ENCODE measurements around the gene HYCC2.

The HYCC2 gene

DNA sequence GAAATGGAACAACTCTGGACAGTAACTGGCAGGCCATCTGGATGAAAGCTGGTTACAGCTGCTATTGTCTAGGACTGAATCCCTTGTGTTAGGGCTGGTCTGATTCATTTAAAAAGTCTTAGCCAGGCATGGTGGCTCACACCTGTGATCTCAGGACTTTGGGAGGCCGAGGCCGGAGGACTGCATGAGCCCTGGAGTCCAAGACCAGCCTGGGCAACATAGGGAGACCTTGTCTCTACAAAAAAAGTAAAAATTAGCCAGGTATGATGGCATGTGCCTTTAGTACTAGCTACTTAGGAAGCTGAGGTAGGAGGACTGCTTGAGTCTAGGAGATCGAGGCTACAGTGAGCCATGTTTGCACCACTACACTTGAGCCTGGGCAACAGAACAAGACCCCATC, 29.0 kb upstream of the HYCC2 start:
- no peak overlapping the region for H3K27ac ChIP-seq
- TF ChIP-seq, protein P1, sequence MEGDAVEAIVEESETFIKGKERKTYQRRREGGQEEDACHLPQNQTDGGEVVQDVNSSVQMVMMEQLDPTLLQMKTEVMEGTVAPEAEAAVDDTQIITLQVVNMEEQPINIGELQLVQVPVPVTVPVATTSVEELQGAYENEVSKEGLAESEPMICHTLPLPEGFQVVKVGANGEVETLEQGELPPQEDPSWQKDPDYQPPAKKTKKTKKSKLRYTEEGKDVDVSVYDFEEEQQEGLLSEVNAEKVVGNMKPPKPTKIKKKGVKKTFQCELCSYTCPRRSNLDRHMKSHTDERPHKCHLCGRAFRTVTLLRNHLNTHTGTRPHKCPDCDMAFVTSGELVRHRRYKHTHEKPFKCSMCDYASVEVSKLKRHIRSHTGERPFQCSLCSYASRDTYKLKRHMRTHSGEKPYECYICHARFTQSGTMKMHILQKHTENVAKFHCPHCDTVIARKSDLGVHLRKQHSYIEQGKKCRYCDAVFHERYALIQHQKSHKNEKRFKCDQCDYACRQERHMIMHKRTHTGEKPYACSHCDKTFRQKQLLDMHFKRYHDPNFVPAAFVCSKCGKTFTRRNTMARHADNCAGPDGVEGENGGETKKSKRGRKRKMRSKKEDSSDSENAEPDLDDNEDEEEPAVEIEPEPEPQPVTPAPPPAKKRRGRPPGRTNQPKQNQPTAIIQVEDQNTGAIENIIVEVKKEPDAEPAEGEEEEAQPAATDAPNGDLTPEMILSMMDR (conservative IDR thresholded peaks at IDR 0.05), result no peak

DNA sequence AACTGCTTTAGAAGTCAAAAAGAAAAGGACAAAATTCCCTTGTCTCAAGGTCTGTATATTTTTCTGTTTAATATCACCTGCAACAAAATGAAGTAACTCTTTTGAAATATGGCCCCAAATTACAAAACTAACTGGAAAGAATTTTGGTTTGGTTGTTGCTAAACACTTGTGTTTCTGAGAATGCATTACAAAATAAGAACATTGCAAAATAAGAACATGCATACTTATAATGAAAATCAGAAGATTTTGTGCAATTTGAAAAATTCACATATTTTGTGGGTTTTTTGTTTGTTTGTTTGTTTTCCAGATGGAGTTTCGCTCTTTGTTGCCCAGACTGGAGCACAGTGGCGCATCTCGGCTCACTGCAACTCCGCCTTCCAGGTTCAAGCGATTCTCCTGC, 22.1 kb upstream of the HYCC2 start:
- no peak overlapping the region for H3K27ac ChIP-seq
- TF ChIP-seq, protein P1 (conservative IDR thresholded peaks at IDR 0.05), result no peak

DNA sequence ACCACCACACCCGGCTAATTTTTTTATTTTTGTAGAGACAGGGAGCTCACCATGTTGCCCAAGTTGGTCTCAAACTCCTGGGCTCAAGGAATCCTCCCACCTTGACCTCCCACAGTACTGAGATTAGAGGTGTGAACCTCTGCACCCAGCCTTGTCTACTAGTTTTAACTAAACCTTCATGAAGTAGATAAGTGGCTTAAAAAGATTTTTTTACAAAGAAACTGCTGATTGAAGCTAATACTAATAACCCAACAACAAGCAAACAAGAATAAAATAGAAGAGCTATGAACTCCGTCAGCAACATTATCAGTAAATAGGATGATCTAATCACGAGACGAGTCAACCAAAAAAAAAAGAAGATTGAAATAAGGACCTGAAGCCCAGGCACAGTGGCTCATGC, 19.1 kb upstream of the HYCC2 start:
- H3K27ac ChIP-seq, result no peak overlapping the region
- TF ChIP-seq, protein P1 (conservative IDR thresholded peaks at IDR 0.05), result no peak

DNA sequence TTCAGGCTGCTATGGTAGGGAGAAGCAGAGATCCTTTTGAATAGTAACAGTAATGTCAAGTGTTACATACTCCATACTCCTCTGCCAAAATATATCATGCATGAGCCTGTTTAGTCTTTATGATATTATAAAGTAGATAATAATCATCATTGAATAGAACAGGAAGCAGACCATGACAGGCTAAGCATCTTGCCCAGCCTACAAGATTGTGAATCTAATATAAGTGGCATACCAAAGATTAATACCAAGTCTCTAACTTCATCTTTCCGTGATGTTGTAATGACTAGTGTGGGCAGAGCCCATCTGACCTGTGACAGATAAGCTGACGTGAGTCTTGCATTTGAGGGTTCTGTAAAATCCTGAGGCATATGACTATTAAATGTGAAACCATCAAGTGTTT, 13.4 kb upstream of the HYCC2 start:
- TF ChIP-seq, protein P1 (conservative IDR thresholded peaks at IDR 0.05), result no peak
- H3K27ac ChIP-seq, result peak overlapping the region; percentile 19; the same call in 1 of the 2 replicates

DNA sequence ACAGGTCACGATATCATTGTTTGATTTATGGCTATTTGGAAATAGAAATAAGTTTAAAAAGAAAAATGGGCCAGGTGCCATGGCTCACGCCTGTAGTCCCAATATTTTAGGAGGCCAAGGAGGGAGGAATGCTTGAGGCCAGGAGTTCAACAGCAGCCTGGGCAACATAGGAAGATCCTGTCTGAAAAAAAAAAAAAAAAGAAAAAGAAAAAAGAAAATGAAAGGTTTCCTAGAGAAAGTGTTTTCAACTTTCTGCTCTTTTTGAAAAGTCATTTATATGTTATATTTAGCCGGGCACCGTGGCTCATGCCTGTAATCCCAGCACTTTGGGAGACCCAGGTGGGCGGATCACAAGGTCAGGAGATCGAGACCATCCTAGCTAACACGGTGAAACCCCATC, 3.5 kb upstream of the HYCC2 start:
- no peak overlapping the region for H3K27ac ChIP-seq
- TF ChIP-seq, protein P1 (conservative IDR thresholded peaks at IDR 0.05), result no peak

DNA sequence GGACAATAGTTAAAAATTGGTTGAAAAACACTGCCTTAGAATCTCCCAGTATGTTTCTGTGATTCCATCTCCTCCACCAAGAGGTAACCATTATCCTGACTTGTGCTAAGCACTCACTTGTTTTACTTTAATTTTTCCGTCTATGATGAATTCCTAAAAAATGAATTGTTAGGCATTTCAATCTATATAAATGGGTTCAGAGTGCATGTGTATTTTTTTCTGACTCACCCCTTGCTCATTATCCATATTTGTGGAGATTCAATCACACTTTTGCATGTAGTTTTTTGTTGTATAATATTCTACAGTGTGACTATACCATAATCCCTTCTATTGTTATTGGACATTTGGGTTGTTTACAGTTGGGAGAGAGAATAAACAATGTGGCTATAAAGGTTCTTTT, 1.6 kb upstream of the HYCC2 start:
- H3K27ac ChIP-seq, result peak overlapping the region; percentile 96; the same call in 1 of the 2 replicates
- TF ChIP-seq, protein P1 (conservative IDR thresholded peaks at IDR 0.05), result no peak

DNA sequence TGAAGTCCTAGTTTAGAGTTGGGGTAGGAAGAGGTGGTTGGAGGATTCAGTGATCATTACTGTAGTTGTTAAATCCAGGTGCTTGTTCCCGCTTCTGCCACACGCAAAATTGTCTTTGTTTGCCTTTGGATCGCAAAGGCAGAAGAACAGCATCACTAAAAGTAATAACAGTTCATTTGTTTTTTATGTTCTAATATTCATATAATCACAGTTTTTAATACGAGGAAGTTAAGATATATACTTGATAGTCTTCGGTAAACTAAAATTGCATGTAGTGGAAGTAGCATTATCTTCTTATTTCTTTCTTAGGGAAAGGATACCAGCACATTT, 695 bp upstream of the HYCC2 start:
- TF ChIP-seq, protein P1 (conservative IDR thresholded peaks at IDR 0.05), result no peak
- H3K27ac ChIP-seq, result peak overlapping the region; percentile 96

All from VCaP (cell line).